DOHH2 (cell line): ENCODE data around the gene NAA25.

Source experiments
- CTCF ChIP-seq: fragments of 200-600 bp; sonication (generic); IDR thresholded peaks from one replicate; pipeline ENCODE4 v1.5.1; 2014; ENCODE audit warnings: antibody characterized with exemption, mild to moderate bottlenecking, low read depth, low read length; ENCODE audit not compliant: poor library complexity, severe bottlenecking
- EZH2phosphoT487 ChIP-seq: fragments of 200-600 bp; sonication (generic); IDR thresholded peaks from 2 replicates; pipeline ENCODE4 v1.6.1; 2017; ENCODE audit warnings: borderline replicate concordance, mild to moderate bottlenecking, antibody characterized with exemption, low read length, moderate library complexity, mixed read lengths

GRCh38 chr12:112096667-112097066, 11.9 kb downstream of the NAA25 start:
- TF ChIP-seq CTCF = no peak
- no peak for TF ChIP-seq EZH2phosphoT487
